Activated CD4-positive, alpha-beta memory T cell treated with anti-CD3 and anti-CD28 coated beads, Interleukin-2, amount 10 ng/mL, durations not matched to agents 7 days and 5 days (primary cell): ENCODE measurements around the gene VAV2. TPM values are rescaled to one million over a fixed set of nuclear protein-coding genes. Genes with fewer than 3 reads are reported as not detected.
"Not testable (repeated sequence)": the region's sequence is repeated elsewhere in the genome, so short reads cannot be mapped to it uniquely, and the experiment has no call there.

Source experiments
- CTCF ChIA-PET: fragments of 350-600 bp; sonication (Branson Sonifier 250); formaldehyde crosslinking; loops from one replicate; lab custom pipeline; 2021; ENCODE audit warnings: antibody characterized with exemption, inconsistent platforms; lab: Charles Lee
- POLR2A ChIA-PET: fragments of 350-600 bp; sonication (Branson Sonifier 250); formaldehyde crosslinking; loops from one replicate; lab custom pipeline; 2021; ENCODE audit warnings: antibody characterized with exemption; lab: Charles Lee
- DNase-seq: peaks from one replicate; pipeline ENCODE4 v3.0.0-alpha.2; 2020
- H3K27ac Mint-ChIP-seq: one replicate; pipeline ENCODE4 v1.8.0; 2021; ENCODE audit warnings: mild to moderate bottlenecking, mixed read lengths
- H3K27me3 Mint-ChIP-seq: one replicate; pipeline ENCODE4 v1.8.0; 2021; ENCODE audit warnings: mixed read lengths
- H3K36me3 Mint-ChIP-seq: one replicate; pipeline ENCODE4 v1.8.0; 2021; ENCODE audit warnings: low read depth, mixed read lengths
- H3K4me1 Mint-ChIP-seq: one replicate; pipeline ENCODE4 v1.8.0; 2021; ENCODE audit warnings: mixed read lengths
- H3K4me3 Mint-ChIP-seq: one replicate; pipeline ENCODE4 v1.8.0; 2021; ENCODE audit warnings: mild to moderate bottlenecking, mixed read lengths
- H3K9me3 Mint-ChIP-seq: one replicate; pipeline ENCODE4 v1.8.0; 2021; ENCODE audit warnings: mixed read lengths
- total RNA-seq, 2 experiments: library from RNA; stranded (reverse); gene quantifications; one replicate each; pipeline ENCODE4 v1.2.3, GENCODE V29; 2021

VAV2 gene
- total RNA-seq, 2 experiments from 2014 or later = 2.4 to 2.9 TPM

DNA sequence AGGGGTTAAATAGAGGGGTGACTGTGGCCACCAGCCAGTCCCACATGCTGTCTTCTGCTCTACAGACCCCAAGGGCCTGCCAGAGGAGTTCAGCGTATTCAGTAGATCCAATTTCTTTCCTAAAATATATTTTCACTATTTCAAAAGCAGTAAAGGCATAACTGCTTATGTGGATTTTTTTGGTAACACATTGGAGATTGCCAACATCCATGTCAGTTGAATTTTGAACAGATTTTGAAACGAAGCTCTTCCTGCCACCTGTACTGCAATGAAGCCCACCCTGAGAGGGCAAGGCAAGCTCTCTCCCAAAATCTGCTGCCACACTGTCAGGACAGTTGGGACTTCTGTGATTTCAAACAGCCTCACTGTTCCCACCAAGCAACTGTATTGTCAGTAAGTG lies 216.8 kb downstream of the VAV2 start:
- ChIA-PET CTCF (no interaction called here), POLR2A (no interaction called here)
- Mint-ChIP-seq H3K4me1 (no peaks in the 10 kb centered on the region), H3K4me3 (no peak overlapping the region), H3K9me3 (no peaks in the 10 kb centered on the region), H3K27me3 (no peaks in the 10 kb centered on the region), H3K36me3 (no peaks in the 10 kb centered on the region), H3K27ac (no peak overlapping the region)
- no peak for DNase-seq

DNA sequence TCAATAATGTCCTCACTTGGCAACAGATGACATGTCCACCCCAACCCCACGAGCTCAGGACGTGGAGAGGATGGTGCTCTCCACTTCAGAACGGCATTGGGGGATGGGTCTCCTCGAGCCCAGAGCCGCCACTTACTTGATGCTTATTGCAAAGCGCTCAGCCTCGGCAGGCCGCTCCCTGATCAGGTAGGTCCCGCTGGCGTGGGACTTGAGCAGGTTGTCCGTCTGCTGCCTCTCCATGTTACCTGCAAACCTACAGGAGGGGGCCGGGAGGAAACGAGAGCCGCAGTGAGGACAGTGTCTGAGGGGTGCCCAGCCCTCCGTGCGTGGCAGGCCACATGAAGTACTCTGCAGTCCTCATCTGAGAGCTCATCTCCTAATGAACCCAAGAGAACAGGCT lies 217.3 kb downstream of the VAV2 start:
- ChIA-PET POLR2A (no interaction called here), CTCF (no interaction called here)
- Mint-ChIP-seq H3K9me3 (no peaks in the 10 kb centered on the region), H3K27ac (no peak overlapping the region), H3K4me1 (no peaks in the 10 kb centered on the region), H3K36me3 (no peaks in the 10 kb centered on the region), H3K4me3 (no peak overlapping the region), H3K27me3 (no peaks in the 10 kb centered on the region)
- DNase-seq = no peak

DNA sequence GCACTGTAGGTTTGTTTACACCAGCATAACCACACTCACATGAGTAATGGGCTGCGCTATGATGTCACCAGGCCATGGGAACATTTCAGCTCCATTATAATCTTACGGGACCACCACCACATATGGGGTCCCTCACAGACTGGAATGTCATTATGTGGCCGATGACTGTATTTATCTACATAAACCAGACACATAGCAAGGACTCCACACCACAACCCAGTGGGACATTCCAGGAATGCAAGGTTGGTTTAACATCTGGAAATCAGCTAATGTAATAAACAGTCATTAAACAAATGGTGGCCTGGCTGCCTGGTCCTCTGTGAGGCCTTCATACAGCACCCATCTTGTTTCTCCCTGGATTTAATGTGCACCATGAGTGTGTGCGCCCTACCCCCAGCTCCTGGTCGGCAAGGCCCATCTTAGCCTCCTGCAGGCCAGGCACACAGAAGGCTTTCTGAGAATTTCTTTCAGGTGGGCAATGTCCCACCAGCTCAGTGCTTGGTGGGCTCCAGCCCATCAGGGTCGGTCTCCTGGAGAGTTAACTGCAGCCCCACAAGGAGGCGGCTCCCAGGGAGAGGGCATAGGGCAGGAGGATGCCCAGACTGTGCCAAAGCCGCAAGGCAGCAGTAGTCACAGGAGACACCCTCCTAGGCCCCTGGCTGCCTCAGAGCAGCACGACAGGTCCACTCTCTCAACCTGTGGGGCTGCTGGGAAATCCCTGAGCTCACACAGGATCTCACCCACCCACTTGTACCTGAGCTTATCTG lies 218.1 kb downstream of the VAV2 start:
- no peak for DNase-seq
- H3K9me3 Mint-ChIP-seq = no peaks in the 10 kb centered on the region
- no peaks in the 10 kb centered on the region for H3K36me3 Mint-ChIP-seq
- H3K4me1 Mint-ChIP-seq = no peaks in the 10 kb centered on the region
- POLR2A ChIA-PET = no interaction called here
- CTCF ChIA-PET = interaction anchor here (1.4 kb wide), 1 partner anchor 8 kb away, joined by 10 read pairs; no protein-coding TSS in a partner anchor
- no peak overlapping the region for H3K4me3 Mint-ChIP-seq
- H3K27ac Mint-ChIP-seq = no peak overlapping the region
- H3K27me3 Mint-ChIP-seq = no peaks in the 10 kb centered on the region

DNA sequence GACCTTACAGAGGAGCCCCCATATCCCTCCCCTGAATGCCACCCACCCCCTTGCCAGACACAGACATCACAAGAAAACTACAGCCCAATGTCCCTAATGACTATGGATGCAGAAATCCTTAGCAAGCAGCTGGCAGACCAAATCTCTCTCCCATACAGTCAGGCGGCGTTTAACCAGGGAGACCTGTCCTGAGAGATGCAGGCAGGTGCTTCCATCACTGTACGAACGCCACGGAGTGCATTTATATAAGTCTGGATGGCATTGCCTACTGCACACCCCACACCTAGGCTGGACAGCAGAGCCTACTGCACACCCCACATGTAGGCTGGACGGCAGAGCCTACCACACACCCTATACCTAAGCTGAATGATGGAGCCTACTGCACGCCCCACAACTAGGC lies 219.5 kb downstream of the VAV2 start:
- POLR2A ChIA-PET = no interaction called here
- CTCF ChIA-PET = interaction anchor here (1.4 kb wide), 1 partner anchor 10 kb away, joined by 10 read pairs; no protein-coding TSS in a partner anchor
- no peaks in the 10 kb centered on the region for H3K36me3 Mint-ChIP-seq
- H3K27ac Mint-ChIP-seq = no peak overlapping the region
- H3K4me1 Mint-ChIP-seq = no peaks in the 10 kb centered on the region
- H3K9me3 Mint-ChIP-seq = no peaks in the 10 kb centered on the region
- no peaks in the 10 kb centered on the region for H3K27me3 Mint-ChIP-seq
- no peak overlapping the region for H3K4me3 Mint-ChIP-seq
- DNase-seq = no peak

DNA sequence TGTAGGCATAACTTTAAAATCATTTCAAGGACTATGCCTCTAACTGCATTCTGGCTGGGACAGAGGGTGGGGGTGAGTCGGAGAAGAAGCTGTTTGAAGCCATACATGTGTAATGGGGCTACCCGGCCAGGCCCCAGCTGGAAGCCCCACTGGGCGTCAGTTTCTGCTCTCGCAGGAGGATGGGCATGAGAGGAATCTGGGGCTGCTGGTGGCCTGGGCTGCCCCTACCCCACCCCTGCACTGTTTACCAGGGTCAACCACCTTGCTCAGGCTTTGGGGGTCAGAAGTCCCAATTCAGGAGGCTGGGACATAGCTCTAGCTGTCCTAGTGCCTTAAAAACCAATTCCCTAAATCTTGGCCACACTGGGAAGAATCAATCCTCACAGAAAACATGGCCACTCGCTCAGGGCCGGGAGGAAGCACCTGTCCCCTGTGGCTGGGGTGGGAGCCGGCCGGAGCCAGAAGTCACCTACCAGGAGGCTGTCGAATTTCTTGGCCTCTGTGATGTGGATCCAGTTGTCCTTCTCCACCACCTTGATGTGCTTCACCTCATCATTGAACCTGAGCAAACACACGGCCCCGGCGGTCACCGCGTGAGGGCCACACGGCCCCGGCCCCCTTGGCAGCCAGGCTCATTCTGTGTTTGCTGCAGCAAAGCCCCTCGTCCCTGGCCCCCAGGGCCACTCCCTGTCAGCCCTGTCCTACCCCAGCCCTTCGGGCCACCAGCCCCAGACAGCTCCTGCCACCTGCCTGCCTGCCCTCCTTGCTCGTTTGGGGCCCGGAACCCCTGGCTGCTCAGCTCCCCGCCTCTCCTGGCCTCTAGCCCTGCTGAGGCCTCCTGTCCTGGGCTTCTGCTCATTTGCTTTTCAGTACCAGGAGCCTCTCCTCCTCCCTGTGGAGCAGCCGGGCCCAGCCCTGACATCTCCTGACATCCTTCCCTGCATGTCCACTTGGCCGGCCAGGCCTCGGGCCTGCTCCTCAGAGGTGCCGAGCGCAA lies 220.3 kb downstream of the VAV2 start:
- ChIA-PET POLR2A (no interaction called here), CTCF (no interaction called here)
- H3K27ac Mint-ChIP-seq = no peak overlapping the region
- no peak overlapping the region for H3K4me3 Mint-ChIP-seq
- no peaks in the 10 kb centered on the region for H3K9me3 Mint-ChIP-seq
- no peaks in the 10 kb centered on the region for H3K4me1 Mint-ChIP-seq
- H3K27me3 Mint-ChIP-seq = no peaks in the 10 kb centered on the region
- H3K36me3 Mint-ChIP-seq = no peaks in the 10 kb centered on the region
- peak; percentile 10 for DNase-seq

DNA sequence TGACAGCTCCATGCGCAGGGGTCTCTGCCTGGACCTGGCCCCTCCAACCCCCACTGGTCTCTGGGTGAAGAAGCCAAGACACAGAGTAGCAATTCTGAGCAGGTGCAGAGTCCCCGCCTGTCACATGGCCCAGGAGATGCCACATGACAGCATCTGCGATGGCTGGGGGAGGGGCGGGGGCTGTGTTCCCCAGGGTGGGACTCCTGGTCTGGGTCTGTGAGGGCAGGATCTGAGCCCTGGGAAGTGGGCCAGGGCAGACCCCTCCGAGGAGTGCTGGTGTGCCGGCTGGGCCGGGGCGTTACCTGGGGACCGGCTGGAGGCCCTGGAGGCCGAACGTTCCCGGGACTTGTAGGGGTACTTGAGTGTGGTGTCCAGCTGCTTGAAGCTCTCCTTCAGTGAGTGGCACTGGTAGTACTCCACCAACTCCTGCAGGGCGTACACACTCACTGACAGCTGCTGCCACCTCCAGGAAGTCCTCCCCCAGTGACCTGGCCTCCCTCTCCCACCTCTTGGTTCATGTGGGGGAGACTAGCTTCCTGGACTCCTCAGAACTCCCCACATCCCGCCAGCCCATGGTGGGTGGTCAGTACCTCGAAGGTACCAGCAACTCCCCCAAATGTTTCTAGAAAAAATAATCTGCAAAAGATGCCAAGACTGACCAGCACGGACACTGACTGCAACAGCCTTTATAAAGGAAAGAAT lies 221.9 kb downstream of the VAV2 start:
- no peak overlapping the region for H3K4me3 Mint-ChIP-seq
- CTCF ChIA-PET = no interaction called here
- H3K27ac Mint-ChIP-seq = no peak overlapping the region
- no peaks in the 10 kb centered on the region for H3K36me3 Mint-ChIP-seq
- no peaks in the 10 kb centered on the region for H3K4me1 Mint-ChIP-seq
- peaks cover 4% of the 10 kb centered on the region for H3K9me3 Mint-ChIP-seq
- peak; percentile 14 for DNase-seq
- POLR2A ChIA-PET = no interaction called here
- H3K27me3 Mint-ChIP-seq = no peaks in the 10 kb centered on the region

DNA sequence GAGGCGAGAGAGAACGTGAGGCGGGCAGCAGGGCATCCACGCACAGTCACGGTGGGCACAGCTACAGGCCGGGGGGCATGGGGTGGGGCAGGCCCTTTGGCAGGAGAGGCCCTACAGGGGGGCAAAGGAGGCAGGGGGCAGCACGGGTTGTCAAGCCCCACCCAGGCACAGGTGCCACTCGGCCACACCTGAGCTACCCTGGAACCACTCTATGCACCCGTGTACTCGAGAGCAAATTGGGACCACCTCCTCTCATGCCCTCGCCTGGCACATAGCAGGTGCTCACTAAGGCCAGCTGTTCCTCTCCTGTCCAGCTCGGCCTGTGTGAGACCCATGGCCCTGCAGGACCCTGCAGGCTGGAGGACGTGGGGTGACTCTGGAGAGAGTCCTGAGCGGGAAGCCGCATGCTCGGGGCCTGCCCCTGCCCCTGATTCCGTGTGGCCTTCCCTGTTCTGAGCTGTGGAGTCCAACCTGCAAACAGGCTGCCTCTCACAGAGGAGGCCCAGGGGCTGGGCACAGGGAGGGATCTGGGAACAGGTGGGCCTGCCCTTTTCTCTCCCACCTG lies 222.5 kb downstream of the VAV2 start:
- Mint-ChIP-seq H3K36me3 (no peaks in the 10 kb centered on the region), H3K9me3 (peaks cover 4% of the 10 kb centered on the region), H3K4me1 (no peaks in the 10 kb centered on the region), H3K4me3 (no peak overlapping the region), H3K27me3 (no peaks in the 10 kb centered on the region), H3K27ac (no peak overlapping the region)
- DNase-seq = peak; percentile 12
- POLR2A ChIA-PET = interaction anchor here (0.8 kb wide), 1 partner anchor 27 kb away, joined by 3 read pairs; no protein-coding TSS in a partner anchor
- CTCF ChIA-PET = no interaction called here

DNA sequence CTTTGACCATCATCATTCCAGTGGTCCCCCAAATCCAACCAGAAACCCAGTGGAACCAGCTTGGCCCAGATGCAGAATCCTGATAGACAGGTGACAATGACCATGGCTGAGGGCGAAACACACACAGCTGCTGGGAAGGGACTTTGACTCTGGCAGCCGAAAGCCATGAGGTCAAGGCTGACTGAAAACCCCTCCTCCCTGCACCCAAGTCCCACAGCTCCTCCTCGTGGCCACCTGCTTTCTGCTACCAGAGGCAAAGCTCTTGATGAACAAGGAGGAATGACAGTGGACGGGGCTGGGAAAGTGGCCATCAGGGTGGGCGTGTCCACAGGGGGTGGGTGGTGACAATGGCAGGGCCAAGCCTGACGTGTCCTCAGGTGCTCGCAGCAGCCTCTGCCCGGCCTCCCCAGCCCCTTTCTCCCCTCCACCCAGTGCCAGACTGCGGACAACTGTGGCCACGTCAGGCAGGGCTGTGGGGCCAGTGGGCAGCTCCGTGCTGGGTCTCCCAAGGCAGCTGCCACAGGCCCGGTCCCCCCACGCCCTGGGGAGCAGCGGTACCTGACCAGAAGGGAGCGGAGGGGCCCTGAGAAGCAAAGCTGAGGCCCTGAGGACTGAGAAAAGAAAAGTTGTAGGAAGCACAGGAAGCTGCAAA lies 223.1 kb downstream of the VAV2 start:
- Mint-ChIP-seq H3K9me3 (peaks cover 4% of the 10 kb centered on the region), H3K27ac (no peak overlapping the region), H3K27me3 (no peaks in the 10 kb centered on the region), H3K4me3 (no peak overlapping the region), H3K36me3 (no peaks in the 10 kb centered on the region), H3K4me1 (no peaks in the 10 kb centered on the region)
- DNase-seq = peak; percentile 16
- CTCF ChIA-PET = interaction anchor here (1.6 kb wide), 1 partner anchor 13 kb away, joined by 3 read pairs; no protein-coding TSS in a partner anchor
- POLR2A ChIA-PET = interaction anchor here (0.8 kb wide), 1 partner anchor 27 kb away, joined by 3 read pairs; no protein-coding TSS in a partner anchor

DNA sequence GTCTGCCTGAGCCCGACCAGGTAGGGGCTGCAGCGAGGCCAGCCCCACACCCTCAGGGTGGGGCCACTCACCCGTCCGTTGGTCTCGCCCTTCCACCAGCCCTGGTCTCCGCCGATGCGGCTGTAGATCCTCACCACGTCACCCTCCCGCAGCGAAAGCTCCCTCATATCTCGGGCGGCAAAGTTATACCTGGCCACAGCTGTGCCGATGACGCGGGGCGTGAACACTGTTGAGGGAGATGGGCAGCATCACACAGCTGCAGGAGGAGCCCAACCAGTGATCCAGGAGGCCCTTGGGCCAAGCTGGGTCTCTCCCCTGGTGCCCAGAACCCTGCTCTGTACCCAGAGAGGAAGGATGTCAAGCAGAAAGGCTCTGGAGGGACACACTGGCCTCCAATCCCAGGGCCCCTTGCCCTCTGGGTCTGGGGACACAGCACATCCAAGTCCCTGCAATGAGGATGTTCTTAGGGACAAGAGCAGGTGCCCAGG lies 223.7 kb downstream of the VAV2 start:
- Mint-ChIP-seq H3K4me1 (no peaks in the 10 kb centered on the region), H3K4me3 (no peak overlapping the region), H3K27me3 (no peaks in the 10 kb centered on the region), H3K27ac (no peak overlapping the region), H3K9me3 (peaks cover 4% of the 10 kb centered on the region), H3K36me3 (no peaks in the 10 kb centered on the region)
- ChIA-PET POLR2A (no interaction called here), CTCF (interaction anchor here (1.6 kb wide), 1 partner anchor 12 kb away, joined by 3 read pairs; no protein-coding TSS in a partner anchor)
- peak; percentile 6 for DNase-seq

DNA sequence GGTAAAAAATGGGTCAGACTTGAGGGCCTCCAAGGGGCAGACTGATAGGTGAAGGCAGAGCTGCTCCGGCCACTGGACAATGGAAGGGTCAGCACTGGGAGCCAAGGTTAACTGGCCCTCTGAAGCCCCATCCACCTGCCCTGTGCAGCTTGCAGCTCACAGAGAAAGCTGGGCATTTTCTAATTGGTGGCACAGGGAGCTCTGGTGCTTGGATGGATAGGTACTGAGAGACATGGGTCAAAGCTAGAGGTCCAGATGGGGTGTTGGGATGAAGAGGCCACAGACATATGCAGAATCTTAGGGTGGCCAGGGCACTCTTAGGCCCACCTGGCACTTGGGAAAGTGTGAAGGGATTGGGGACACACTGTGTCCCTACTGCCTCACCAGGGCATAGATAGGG lies 224.5 kb downstream of the VAV2 start:
- ChIA-PET CTCF (interaction anchor here (1.6 kb wide), 1 partner anchor 11 kb away, joined by 3 read pairs; no protein-coding TSS in a partner anchor), POLR2A (no interaction called here)
- H3K27me3 Mint-ChIP-seq = no peaks in the 10 kb centered on the region

DNA sequence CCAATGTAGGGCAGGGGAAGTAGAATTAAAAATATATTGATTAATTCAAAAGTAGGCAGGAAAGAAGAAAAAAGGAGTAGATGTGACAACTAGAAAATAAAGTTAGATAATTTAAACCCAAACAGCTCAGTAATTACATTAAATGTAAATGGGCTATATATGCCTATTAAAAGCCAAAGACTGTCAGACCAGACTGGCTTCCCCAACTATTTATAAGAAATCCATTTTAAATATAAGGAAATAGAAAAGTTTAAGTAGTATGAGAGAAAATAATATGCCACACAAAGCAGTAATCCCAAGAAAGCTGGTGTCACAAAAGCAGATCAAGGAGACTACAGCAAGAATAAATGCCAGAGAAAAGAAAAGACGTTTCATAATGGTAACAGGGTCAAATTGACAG lies 225.1 kb downstream of the VAV2 start:
- CTCF ChIA-PET = no interaction called here

More for the DNA sequence above, 224.5 kb downstream of the VAV2 start:
- Mint-ChIP-seq H3K36me3 (no peaks in the 10 kb centered on the region), H3K9me3 (peaks cover 4% of the 10 kb centered on the region), H3K4me1 (no peaks in the 10 kb centered on the region), H3K4me3 (no peak overlapping the region), H3K27ac (no peak overlapping the region)
- peak; percentile 3 for DNase-seq

DNA sequence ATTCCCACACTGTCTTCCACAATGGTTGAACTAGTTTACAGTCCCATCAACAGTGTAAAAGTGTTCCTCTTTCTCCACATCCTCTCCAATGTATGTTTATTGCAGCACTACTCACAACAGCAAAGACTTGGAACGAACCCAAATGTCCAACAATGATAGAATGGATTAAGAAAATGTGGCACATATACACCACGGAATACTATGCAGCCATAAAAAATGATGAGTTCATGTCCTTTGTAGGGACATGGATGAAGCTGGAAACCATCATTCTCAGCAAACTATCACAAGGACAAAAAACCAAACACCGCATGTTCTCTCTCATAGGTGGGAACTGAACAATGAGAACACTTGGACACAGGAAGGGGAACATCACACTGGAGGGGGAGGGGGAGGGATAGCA lies 225.9 kb downstream of the VAV2 start:
- H3K9me3 Mint-ChIP-seq, H3K27me3 Mint-ChIP-seq, H3K4me3 Mint-ChIP-seq, H3K36me3 Mint-ChIP-seq, CTCF ChIA-PET, POLR2A ChIA-PET, H3K27ac Mint-ChIP-seq, H3K4me1 Mint-ChIP-seq, DNase-seq: not testable (repeated sequence)

More for the DNA sequence above, 225.1 kb downstream of the VAV2 start:
- no peak for DNase-seq
- H3K4me1 Mint-ChIP-seq = no peaks in the 10 kb centered on the region
- no peaks in the 10 kb centered on the region for H3K27me3 Mint-ChIP-seq
- POLR2A ChIA-PET = no interaction called here
- no peak overlapping the region for H3K27ac Mint-ChIP-seq
- no peaks in the 10 kb centered on the region for H3K36me3 Mint-ChIP-seq
- no peak overlapping the region for H3K4me3 Mint-ChIP-seq
- H3K9me3 Mint-ChIP-seq = peaks cover 4% of the 10 kb centered on the region
